ENCODE measurements around the gene AUNIP.
A peak's percentile ranks its signal among the peaks of the same experiment; 100 is the strongest.

The AUNIP gene

DNA sequence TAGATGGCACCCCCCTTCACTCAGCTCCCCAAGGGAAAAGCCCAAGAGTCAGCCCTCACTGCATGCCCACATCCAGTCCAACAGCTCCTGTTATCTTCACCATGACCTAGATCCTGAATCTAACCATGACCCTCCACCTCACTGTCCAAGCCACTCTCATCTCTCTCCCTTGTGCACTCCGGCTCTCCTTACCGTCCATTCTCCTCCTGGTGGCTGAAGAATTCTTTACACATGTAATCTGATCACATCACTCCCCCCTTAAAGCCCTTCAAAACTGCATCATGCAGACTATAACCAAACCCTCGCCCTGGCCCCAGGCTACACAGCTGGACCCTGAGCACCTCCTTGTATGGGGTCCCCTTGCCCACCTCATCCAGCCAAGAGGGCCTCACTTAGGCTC is 30.2 kb upstream of the AUNIP start:
- DNase-seq (ENCODE audit: low read depth): no peak

DNA sequence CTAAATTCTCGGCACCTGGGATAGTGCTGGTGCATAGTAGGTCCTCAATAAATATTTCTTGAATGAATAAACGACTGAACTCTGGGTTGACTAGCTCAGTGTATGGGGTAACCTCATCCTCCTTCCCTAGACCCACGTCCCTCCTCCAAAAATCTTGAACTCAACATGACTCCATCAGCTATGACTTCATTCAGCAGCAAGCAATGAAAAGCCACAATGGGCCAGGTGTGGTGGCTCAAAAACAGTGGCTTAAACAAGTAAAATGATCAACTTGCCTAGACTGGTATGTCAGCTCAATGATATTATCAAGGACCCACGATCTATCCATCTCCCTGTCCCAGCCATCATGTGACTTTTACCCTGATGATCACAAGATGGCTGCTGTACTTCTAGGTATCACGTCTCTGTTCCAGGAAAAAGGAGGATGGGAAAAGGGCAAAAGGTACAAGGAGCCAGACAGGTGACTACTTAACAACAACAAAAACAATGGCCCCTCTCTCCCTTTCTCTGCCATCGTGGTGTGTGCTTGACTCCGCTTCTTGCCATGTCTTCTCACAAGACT is 29.2 kb upstream of the AUNIP start:
- no peak for DNase-seq (ENCODE audit: low read depth)

DNA sequence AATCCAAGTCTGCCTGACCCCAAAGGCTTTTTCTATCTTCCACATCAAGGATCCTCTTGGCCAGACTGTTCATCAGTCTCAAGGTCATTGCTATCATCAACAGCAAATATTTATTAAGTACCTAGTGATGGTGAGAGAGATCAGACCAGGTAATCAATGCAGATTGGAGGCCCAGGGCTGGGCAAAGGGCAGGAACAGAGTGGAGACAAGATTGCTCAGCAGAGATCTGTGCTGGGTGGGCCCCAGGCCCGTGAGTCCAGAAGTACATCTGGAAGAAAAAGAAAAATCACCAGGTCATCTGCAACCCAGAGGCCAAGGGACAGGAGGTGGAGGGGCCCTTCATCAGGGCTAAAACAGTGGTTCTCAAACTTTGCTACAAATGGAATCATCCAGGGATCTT is 26.3 kb upstream of the AUNIP start:
- DNase-seq (ENCODE audit: low read depth): no peak

DNA sequence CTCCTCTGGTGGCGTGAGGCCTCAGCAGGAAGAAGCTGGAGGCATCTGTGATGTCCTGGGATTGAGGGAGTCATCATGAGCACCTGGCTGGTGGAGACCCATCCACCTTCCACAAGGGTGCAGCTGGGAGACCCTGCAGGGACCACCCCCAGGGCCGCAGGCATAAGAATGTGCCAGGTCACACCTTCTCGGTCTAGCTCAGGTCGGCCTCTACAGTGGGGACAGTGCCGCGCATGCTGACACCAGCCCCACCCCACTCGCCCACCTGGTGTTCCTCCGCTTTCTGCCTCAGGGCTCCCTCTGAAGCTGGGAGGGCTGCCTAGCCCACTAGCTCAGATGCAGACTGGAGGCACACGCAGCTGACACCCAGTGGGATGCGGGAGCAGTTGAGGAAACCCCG is 22.0 kb upstream of the AUNIP start:
- no peak for DNase-seq (ENCODE audit: low read depth)

DNA sequence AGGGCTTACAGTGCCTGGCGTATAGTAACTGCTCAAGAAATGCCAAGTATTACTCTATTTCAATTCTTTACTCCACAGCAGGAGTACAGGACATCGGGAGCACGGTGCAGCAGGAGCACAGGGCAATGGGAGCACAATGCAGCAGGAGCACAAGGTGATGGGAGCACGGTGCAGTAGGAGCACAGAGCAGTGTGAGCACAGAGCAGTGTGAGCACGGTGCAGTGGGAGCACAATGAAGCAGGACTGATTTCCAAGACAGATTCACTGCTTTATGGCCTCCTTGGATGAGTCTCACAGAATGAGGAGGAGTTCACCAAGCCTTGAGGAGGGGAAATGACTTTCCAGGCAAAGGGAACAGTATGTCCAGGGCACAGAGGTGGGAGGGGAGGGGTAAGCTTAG is 21.3 kb upstream of the AUNIP start:
- DNase-seq (ENCODE audit: low read depth): no peak

- no peak for DNase-seq (ENCODE audit: low read depth)
These were observed 20.4 kb upstream of the AUNIP start for GRCh38 chr1:25879675-25880074.

GRCh38 chr1:25878690-25879089 is 19.4 kb upstream of the AUNIP start:
- no peak for DNase-seq (ENCODE audit: low read depth)

GRCh38 chr1:25877155-25877554 is 17.9 kb upstream of the AUNIP start:
- DNase-seq (ENCODE audit: low read depth): no peak

- DNase-seq (ENCODE audit: low read depth): no peak
These were observed 17.4 kb upstream of the AUNIP start for GRCh38 chr1:25876693-25877077.

DNA sequence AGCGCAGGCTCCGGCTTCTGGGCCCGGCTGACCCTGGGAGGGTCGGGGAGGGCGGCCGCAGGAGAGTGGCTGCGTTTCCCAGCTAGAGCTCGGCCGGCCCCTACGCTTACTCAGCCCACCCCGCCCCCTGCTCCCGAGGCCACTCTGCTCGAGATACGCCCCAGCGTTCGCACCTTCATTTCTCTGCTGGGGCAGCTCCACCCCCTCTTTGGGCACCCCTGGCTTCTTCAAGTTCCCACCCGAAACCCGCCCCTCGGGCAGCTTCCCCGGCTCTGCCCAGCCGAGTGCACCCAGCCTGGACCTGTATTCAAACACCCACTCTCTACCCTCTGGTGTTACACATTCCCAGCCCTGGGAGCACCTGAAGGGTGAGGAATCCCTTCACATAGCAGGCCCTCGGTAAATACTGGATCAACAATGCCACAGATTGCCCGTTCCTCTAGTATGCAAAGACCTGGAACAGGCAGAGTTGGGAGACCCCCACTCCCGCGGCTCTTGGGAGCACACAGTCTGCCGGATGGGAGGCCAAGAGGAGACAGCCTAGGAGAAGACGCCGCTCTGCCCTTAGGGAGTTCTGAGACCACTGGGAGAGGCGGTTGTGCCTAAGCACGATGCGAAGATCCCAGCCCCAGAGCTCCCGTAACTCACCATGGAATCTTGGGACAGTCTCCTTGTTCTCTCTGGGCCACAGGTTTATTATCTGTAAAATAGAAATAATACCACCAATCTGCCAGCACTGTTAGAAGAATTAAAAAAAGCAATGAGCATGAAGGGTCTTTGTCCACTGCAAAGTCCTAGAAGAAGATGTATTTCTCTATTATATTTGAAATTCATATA is 16.8 kb upstream of the AUNIP start:
- DNase-seq (ENCODE audit: low read depth): no peak

- DNase-seq (ENCODE audit: low read depth): peak; percentile 22
These were observed 16.0 kb upstream of the AUNIP start, which contains the start of gene PAQR7 for GRCh38 chr1:25875154-25875855. Gene PAQR7 (minus strand): TSS chr1:25875708. CDS start chr1:25863839, 11,869 bp downstream.

DNA sequence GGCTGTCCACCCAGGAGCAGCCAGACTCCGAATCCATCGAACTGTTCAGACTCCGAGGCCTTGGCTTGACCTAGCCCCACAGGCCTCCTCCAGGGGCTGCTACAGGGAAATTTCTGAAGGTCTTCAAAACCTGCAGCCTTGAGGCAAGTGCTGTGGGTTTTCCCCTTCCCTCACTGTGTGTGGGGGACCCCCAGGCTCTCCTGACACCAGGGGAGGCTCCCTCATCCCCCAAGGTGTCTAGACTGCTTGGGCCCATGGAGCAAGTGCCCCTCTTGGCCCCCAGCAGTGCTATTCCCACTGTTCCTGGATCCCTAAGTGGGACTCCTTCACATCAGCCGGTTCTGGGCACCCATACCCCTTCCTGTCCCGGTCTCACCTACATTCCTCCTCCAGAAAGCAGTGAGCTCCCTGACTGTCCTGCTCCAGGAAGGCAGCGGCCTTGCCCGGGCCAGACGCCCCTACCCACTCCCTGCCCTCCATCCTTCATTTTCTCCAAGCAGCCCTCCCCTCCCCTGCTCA is 15.4 kb upstream of the AUNIP start:
- no peak for DNase-seq (ENCODE audit: low read depth)

DNA sequence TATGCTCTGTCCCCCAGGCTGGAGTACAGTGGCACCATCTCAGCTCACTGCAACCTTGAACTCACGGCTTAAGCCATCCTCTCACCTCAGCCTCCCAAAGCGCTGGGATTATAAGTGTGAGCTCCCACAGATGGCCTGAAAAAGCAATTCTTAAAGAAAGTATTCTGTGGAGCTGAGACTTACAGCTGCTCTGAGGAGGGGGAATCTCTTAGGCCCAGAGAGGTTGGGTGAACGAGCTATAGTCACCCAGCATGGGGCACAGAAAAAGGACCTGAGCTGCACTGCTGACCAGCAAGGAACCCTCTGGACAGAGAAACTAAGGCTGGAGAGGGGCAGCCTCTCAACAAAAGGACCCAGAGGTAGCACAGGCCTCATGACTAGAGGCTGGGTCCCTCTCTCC is 15.0 kb upstream of the AUNIP start:
- no peak for DNase-seq (ENCODE audit: low read depth)

GRCh38 chr1:25873120-25873519 is 13.9 kb upstream of the AUNIP start:
- DNase-seq (ENCODE audit: low read depth): no peak

GRCh38 chr1:25872713-25873112 is 13.5 kb upstream of the AUNIP start:
- DNase-seq (ENCODE audit: low read depth): no peak

GRCh38 chr1:25871704-25872494 is 12.6 kb upstream of the AUNIP start:
- no peak for DNase-seq (ENCODE audit: low read depth)

GRCh38 chr1:25871086-25871703 is 11.9 kb upstream of the AUNIP start:
- DNase-seq (ENCODE audit: low read depth): no peak

DNA sequence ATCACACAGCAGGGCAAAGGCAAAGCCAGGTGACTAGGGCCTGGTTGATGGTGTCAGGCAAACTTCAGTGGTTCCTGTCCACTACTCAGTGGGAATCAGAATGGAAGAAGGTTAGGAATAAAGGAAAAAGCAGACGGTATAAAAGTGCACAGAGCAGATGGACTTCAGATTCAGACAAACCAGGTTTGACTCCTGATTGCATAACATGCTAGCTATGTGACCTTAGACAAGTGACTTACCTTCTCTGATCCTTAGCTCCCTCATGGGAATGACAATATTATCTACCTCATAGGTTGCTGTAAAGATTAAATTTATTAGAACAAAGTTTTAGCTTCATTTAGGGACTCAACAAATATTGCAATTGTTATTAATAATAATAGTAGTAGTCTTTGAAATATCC is 11.4 kb upstream of the AUNIP start:
- DNase-seq (ENCODE audit: low read depth): no peak

DNA sequence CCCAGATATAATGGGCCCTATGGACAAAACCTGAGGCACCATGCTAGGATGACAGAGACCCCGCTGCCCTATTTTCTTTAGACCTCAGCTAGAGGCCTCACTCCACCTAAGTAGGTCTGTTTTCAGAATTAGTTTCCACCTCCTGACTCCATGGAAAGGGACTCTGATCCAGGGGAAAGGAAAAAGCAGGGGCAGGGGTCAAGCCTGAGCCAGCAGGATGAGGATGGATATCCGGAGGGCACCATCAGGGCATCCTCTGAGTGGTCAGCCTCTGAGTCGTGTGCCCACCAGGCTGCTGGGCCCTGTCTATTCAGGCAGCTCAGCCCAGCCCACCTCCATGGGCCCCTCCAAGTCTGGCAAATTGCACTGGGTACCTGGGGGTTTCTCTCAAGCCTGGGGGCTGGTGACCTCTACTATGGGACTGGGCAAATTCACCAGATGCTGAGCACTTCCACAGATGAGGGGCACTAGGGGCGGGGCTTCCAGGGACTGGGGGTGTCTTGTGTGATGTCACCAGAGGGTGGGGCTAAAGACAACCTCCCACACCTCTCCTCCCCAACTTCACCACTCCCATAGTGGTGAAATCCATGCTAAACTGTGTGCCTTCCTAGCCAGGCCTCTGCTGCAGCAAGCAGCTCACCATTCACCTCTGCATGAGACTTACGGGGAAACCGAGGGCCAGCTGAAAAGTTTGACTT is 10.8 kb upstream of the AUNIP start:
- no peak for DNase-seq (ENCODE audit: low read depth)

DNA sequence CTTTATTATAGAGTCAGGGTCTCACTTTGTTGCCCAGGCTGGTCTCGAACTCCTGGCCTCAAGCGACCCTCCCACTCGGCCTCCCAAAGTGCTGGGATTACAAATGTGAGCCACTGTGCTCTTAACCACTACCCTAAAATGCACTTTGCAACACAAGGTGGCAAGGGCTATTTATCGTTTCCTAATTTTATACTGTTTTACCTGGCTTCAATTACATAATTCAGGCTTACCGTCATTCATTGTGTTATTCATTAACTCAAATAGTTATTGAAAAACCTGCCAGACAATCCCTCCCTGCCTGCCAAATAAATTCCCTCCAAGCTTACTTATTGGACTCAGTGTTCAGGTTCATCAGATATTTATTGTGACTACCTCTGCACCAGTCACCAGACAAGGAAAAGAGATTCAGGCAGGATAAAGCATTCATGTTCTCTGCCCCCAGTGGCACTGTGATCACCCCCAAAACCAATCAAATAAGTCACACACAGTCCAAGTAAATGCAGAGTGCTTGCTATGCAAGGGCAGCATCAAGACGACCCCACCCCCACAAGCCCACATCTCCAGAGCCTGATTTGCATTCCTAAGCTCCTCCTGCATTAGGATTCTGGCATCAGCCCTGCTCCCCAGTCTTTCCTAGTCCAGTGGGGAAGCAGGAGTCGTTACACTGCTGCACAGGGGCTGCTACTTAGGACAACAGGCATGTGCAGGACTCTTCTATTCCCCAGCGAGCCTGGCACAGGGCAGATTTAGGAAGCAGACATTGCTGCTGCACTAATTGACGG is 8.1 kb upstream of the AUNIP start:
- DNase-seq (ENCODE audit: low read depth): no peak
